ENCODE measurements around the gene ANTXR2. TPM values are rescaled to one million over a fixed set of nuclear protein-coding genes. Genes with fewer than 3 reads are reported as not detected.

Gene ANTXR2
- total and polyA plus RNA-seq, 2 of the 8 experiments (the other 6 are each of a cell fraction or from before 2014, with no cell fraction given) = 1.1 to 7.5 TPM

DNA sequence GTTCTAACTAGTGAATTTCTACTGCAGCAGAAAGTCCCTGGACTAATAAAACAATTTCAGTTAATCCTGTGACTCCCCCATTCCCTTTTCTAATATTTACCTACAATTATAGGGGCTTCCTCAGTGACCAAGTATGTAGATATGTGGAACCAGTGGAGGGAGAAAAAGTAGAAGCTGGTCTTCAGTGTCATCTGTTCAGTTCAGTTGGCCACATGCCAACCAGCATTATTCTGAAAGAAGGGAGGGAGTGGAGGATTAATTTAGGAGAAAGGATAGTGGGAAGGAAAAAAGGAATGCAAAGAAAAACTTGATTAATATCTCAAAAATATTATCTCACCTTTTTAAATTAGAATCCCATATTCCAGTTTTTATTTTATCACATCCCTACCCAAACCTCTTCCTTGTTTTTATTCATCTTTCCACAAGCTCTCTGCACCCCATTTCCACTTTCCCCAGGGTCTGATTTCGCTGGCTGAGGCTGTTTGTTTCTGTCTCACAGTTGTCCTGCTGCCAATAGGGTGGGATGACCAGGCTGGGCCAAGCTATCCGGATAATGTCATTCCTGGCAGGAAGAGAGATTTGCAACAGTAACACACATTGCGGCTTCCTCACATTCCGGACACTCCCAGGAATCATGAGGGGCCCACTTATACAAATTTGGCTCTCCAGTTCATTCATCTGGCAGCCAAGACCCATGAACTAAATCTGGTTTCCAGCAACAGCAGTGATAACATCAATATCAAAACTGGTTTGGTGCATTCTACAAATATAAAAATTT lies 24.6 kb upstream of the ANTXR2 start:
- H3K4me3 ChIP-seq (ENCODE audit: extremely low read depth in 1 of 4, insufficient read depth in 2 of 4, low read depth in 3 of 4, low read length in 4 of 4) = no peak overlapping the region
- H3K27me3 ChIP-seq (replicated peaks in 1 of 4; ENCODE audit: control insufficient read depth in 3 of 4, extremely low read depth in 1 of 4, insufficient read depth in 3 of 4, low read length in 3 of 4) = no peaks in the 10 kb centered on the region
- H4K20me1 ChIP-seq (replicated peaks in 1 of 2; ENCODE audit: control insufficient read depth in 1 of 2, insufficient read depth in 2 of 2, low read length in 2 of 2) = no peaks in the 10 kb centered on the region
- no peaks in the 10 kb centered on the region; the same call in 1 of the 2 replicates for H3K23me2 ChIP-seq (ENCODE audit: low read depth, low read length)
- H2BK120ac ChIP-seq (replicated peaks; ENCODE audit: low read depth, low read length) = no peak overlapping the region
- no peak overlapping the region for H4K5ac ChIP-seq (ENCODE audit: insufficient read length, low read depth, low read length)
- H4K91ac ChIP-seq (replicated peaks; ENCODE audit: insufficient read length, low read length) = no peak overlapping the region
- H3K56ac ChIP-seq (replicated peaks; ENCODE audit: insufficient read length, low read depth, low read length) = no peak overlapping the region
- no peaks in the 10 kb centered on the region for H3K79me2 ChIP-seq (ENCODE audit: control insufficient read depth in 1 of 2, insufficient read depth in 2 of 2, low read length in 2 of 2)
- no peak overlapping the region for H2BK5ac ChIP-seq (ENCODE audit: low read depth, low read length)
- H3K9ac ChIP-seq (replicated peaks in 1 of 4; ENCODE audit: extremely low read depth in 1 of 4, low read depth in 3 of 4, low read length in 3 of 4) = no peak overlapping the region
- H2BK15ac ChIP-seq (ENCODE audit: low read length) = no peak overlapping the region
- FAIRE-seq (no peak), DNase-seq (ENCODE audit: low read depth in 1 of 2, low spot score in 2 of 2) (no peak)
- no peak overlapping the region for H4K8ac ChIP-seq (ENCODE audit: extremely low read depth, insufficient read depth, low read length)
- TF ChIP-seq KDM5A (IDR thresholded peaks at IDR 0.05; ENCODE audit: low read length) = no peak
- no peak for TF ChIP-seq JUN (IDR thresholded peaks at IDR 0.05; ENCODE audit: low read depth, low read length)
- no peak for TF ChIP-seq SIRT6 (IDR thresholded peaks at IDR 0.05; ENCODE audit: low read length)
- no peak for TF ChIP-seq CBX8 (IDR thresholded peaks at IDR 0.05; ENCODE audit: borderline replicate concordance, low read depth, low read length)
- no peak for TF ChIP-seq SP1 (IDR thresholded peaks at IDR 0.05; ENCODE audit: low read depth, low read length)
- no peak for TF ChIP-seq MAFK (IDR thresholded peaks at IDR 0.05; ENCODE audit: low read depth, low read length)
- TF ChIP-seq TAF1 (IDR thresholded peaks at IDR 0.05; ENCODE audit: low read depth, low read length) = no peak
- no peak for TF ChIP-seq RXRA (IDR thresholded peaks at IDR 0.05; ENCODE audit: insufficient read depth, low read depth, low read length)
- H3K4ac ChIP-seq (replicated peaks; ENCODE audit: insufficient read length, low read depth, low read length) = no peak overlapping the region
- no peak overlapping the region for H3K27ac ChIP-seq (ENCODE audit: low read depth, low read length)
- no peak overlapping the region for H3K23ac ChIP-seq (ENCODE audit: insufficient read length)
- ChIA-PET CTCF (ENCODE audit: partially characterized antibody) (interaction anchor here (1.6 kb wide), 1 partner anchor 11 kb away, joined by 4 read pairs; no protein-coding TSS in a partner anchor), POLR2A (ENCODE audit: partially characterized antibody) (no interaction called here)
- no peak overlapping the region for H2BK12ac ChIP-seq (ENCODE audit: low read depth, low read length)
- no peak overlapping the region for H2AK5ac ChIP-seq (ENCODE audit: low read depth, low read length)
- no peak overlapping the region for H2AFZ ChIP-seq (ENCODE audit: low read length)
- H3K79me1 ChIP-seq (ENCODE audit: low read depth, low read length) = no peaks in the 10 kb centered on the region
- H3K9me3 ChIP-seq (ENCODE audit: insufficient read depth in 2 of 2, low read depth in 1 of 2, low read length in 1 of 2) = no peaks in the 10 kb centered on the region
- H3K4me1 ChIP-seq (replicated peaks in 1 of 4; ENCODE audit: control insufficient read depth in 3 of 4, insufficient read depth in 4 of 4, low read length in 3 of 4) = no peaks in the 10 kb centered on the region
- no peaks in the 10 kb centered on the region for H3K36me3 ChIP-seq (ENCODE audit: control insufficient read depth in 2 of 4, insufficient read depth in 4 of 4, low read length in 3 of 4)
- H3K18ac ChIP-seq (ENCODE audit: extremely low read depth, low read length) = no peak overlapping the region
- no peak overlapping the region for H2BK20ac ChIP-seq (ENCODE audit: low read length)
- no peak overlapping the region for H3K14ac ChIP-seq (ENCODE audit: insufficient read length)
- 89% methylated on average over 4 of the region's 4 CpGs; no CpG with 5 or more reads in 1 of the 2 experiments for WGBS, 2 experiments (ENCODE audit: extremely low coverage in 1 of 2, insufficient coverage in 1 of 2, insufficient read length in 1 of 2, insufficient replicate concordance in 2 of 2, low coverage in 1 of 2, low lambda C conversion rate in 2 of 2, missing lambda C conversion rate in 1 of 2)
- H3K4me2 ChIP-seq (ENCODE audit: insufficient read depth in 1 of 2, low read depth in 2 of 2, low read length in 2 of 2) = no peak overlapping the region

All from H1 (cell line).